HCT116 (cell line): ENCODE results near the gene MORN1.

Experiments used
- CBX3 ChIP-seq: IDR thresholded peaks from 2 replicates; pipeline ENCODE4 v1.6.1; 2012; ENCODE audit warnings: low read depth
- CEBPB ChIP-seq: IDR thresholded peaks from 2 replicates; pipeline ENCODE4 v1.6.1; 2012; ENCODE audit warnings: low read depth
- EZH2 ChIP-seq: fragments of 200-600 bp; sonication (generic); IDR thresholded peaks from 2 replicates; pipeline ENCODE4 v1.6.1; 2017; ENCODE audit warnings: antibody characterized with exemption, mixed run types
- POLR2A ChIP-seq: IDR thresholded peaks from 2 replicates; pipeline ENCODE4 v1.7.0; 2011; ENCODE audit warnings: borderline replicate concordance; ENCODE audit not compliant: insufficient read depth, insufficient read length; ENCODE audit errors: extremely low read depth
- POLR2AphosphoS5 ChIP-seq: IDR thresholded peaks from 2 replicates; pipeline ENCODE4 v1.6.1; 2011; ENCODE audit warnings: mild to moderate bottlenecking, low read depth, low read length, moderate library complexity
- REST ChIP-seq: IDR thresholded peaks from 2 replicates; pipeline ENCODE4 v1.6.1; 2012; ENCODE audit warnings: low read depth
- ZNF274 ChIP-seq: fragments of 200-500 bp; sonication (Bioruptor generic); IDR thresholded peaks from 2 replicates; pipeline ENCODE4 v1.6.1; 2014; ENCODE audit warnings: mild to moderate bottlenecking, low read depth, low read length, inconsistent platforms
- TF ChIP-seq, protein P1 (sequence below), 3 experiments: fragments of 200-600 bp in 1 of 3; sonication (generic) in 1 of 3; IDR thresholded peaks in 2 of 3; conservative IDR thresholded peaks in 1 of 3; 2 replicates each; pipeline ENCODE4 v1.5.1; 2012 to 2017; ENCODE audit warnings: low read depth in 2 of 3, low read length in 2 of 3, antibody characterized with exemption in 1 of 3, borderline replicate concordance in 1 of 3, control low read depth in 1 of 3, mild to moderate bottlenecking in 1 of 3, mixed read lengths in 1 of 3, mixed run types in 1 of 3, moderate library complexity in 1 of 3; ENCODE audit not compliant: insufficient read depth in 1 of 3
- TF ChIP-seq, protein P2 (sequence below): IDR thresholded peaks from 2 replicates; pipeline ENCODE4 v1.6.1; 2011; ENCODE audit warnings: mild to moderate bottlenecking, low read length, moderate library complexity; ENCODE audit not compliant: insufficient replicate concordance; ENCODE audit errors: extremely low read depth

- TF ChIP-seq CBX3 (no peak), ZNF274 (no peak), EZH2 (no peak), CEBPB (no peak), REST (no peak), POLR2A (no peak), POLR2AphosphoS5 (no peak)
- TF ChIP-seq, protein P1, sequence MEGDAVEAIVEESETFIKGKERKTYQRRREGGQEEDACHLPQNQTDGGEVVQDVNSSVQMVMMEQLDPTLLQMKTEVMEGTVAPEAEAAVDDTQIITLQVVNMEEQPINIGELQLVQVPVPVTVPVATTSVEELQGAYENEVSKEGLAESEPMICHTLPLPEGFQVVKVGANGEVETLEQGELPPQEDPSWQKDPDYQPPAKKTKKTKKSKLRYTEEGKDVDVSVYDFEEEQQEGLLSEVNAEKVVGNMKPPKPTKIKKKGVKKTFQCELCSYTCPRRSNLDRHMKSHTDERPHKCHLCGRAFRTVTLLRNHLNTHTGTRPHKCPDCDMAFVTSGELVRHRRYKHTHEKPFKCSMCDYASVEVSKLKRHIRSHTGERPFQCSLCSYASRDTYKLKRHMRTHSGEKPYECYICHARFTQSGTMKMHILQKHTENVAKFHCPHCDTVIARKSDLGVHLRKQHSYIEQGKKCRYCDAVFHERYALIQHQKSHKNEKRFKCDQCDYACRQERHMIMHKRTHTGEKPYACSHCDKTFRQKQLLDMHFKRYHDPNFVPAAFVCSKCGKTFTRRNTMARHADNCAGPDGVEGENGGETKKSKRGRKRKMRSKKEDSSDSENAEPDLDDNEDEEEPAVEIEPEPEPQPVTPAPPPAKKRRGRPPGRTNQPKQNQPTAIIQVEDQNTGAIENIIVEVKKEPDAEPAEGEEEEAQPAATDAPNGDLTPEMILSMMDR (IDR thresholded peaks at IDR 0.05 in 2 of 3, conservative IDR thresholded peaks at IDR 0.05 in 1 of 3; ENCODE audit: borderline replicate concordance in 1 of 3, insufficient read depth in 1 of 3, low read depth in 2 of 3, low read length in 2 of 3) = no peak
- TF ChIP-seq, protein P2, sequence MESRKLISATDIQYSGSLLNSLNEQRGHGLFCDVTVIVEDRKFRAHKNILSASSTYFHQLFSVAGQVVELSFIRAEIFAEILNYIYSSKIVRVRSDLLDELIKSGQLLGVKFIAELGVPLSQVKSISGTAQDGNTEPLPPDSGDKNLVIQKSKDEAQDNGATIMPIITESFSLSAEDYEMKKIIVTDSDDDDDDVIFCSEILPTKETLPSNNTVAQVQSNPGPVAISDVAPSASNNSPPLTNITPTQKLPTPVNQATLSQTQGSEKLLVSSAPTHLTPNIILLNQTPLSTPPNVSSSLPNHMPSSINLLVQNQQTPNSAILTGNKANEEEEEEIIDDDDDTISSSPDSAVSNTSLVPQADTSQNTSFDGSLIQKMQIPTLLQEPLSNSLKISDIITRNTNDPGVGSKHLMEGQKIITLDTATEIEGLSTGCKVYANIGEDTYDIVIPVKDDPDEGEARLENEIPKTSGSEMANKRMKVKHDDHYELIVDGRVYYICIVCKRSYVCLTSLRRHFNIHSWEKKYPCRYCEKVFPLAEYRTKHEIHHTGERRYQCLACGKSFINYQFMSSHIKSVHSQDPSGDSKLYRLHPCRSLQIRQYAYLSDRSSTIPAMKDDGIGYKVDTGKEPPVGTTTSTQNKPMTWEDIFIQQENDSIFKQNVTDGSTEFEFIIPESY = no peak
These were observed 116.4 kb downstream of the MORN1 start for GRCh38 chr1:2274929-2275475.
